Epithelial cell of proximal tubule (primary cell): Measurements from ENCODE around the gene AGFG1. TPM values are rescaled to one million over a fixed set of nuclear protein-coding genes. Genes with fewer than 3 reads are reported as not detected.

Experiments
- DNase-seq: peaks from one replicate; pipeline ENCODE4 v3.0.0-alpha.2; 2011; ENCODE audit warnings: low read depth
- H3K4me3 ChIP-seq: 2 replicates; pipeline ENCODE4 v1.5.1; 2011; ENCODE audit warnings: low read depth, mild to moderate bottlenecking, low read length
- CTCF ChIP-seq: conservative IDR thresholded peaks from 2 replicates; pipeline ENCODE4 v1.5.1; 2012; ENCODE audit warnings: low read depth, mild to moderate bottlenecking, low read length
- total RNA-seq: library from RNA; depleted of rRNA; stranded (reverse); fragments of >200 nt; gene quantifications from 2 replicates; pipeline ENCODE4 v1.2.3, GENCODE V29; 2015

Gene AGFG1
- 75.8 and 132 TPM in 2 replicates for total RNA-seq

- peak; percentile 96 for TF ChIP-seq CTCF
- no peak for DNase-seq
- peak within 1 kb of the TSS; percentile 77 for H3K4me3 ChIP-seq
Observed at GRCh38 chr2:227471924-227472264, at the start of gene AGFG1. TSS of gene AGFG1 (plus strand) at chr2:227472156. CDS start at chr2:227472422, 266 bp downstream.

GRCh38 chr2:227423656-227424499 is 48.1 kb upstream of the AGFG1 start:
- no peak for TF ChIP-seq CTCF
- DNase-seq = no peak
- H3K4me3 ChIP-seq = no peak overlapping the region

GRCh38 chr2:227428731-227429285 is 43.1 kb upstream of the AGFG1 start:
- DNase-seq = no peak
- no peak overlapping the region for H3K4me3 ChIP-seq
- no peak for TF ChIP-seq CTCF

GRCh38 chr2:227430639-227431038 is 41.3 kb upstream of the AGFG1 start:
- TF ChIP-seq CTCF = no peak
- H3K4me3 ChIP-seq = no peak overlapping the region
- no peak for DNase-seq

GRCh38 chr2:227433171-227433570 is 38.8 kb upstream of the AGFG1 start:
- no peak overlapping the region for H3K4me3 ChIP-seq
- DNase-seq = no peak
- TF ChIP-seq CTCF = no peak

GRCh38 chr2:227436436-227437174 is 35.4 kb upstream of the AGFG1 start:
- no peak for TF ChIP-seq CTCF
- no peak overlapping the region for H3K4me3 ChIP-seq
- DNase-seq = no peak
